ENCODE results near the gene CCDC144A.
"Not testable (repeated sequence)": the region's sequence is repeated elsewhere in the genome, so short reads cannot be mapped to it uniquely, and the experiment has no call there.

Gene CCDC144A

GRCh38 chr17:16751224-16751923 is 61.3 kb downstream of the CCDC144A start:
- DNase-seq = peak; percentile 0

- not testable (repeated sequence) for DNase-seq
These were observed 61.9 kb downstream of the CCDC144A start for GRCh38 chr17:16751924-16752287.

- DNase-seq = not testable (repeated sequence)
These were observed 67.5 kb downstream of the CCDC144A start for GRCh38 chr17:16757520-16757919.

- not testable (repeated sequence) for DNase-seq
These were observed 68.1 kb downstream of the CCDC144A start for GRCh38 chr17:16758177-16758576.

- not testable (repeated sequence) for DNase-seq
These were observed 78.5 kb downstream of the CCDC144A start for GRCh38 chr17:16768290-16769175.

- DNase-seq = not testable (repeated sequence)
These were observed 82.5 kb downstream of the CCDC144A start for GRCh38 chr17:16772394-16773145.

- not testable (repeated sequence) for DNase-seq
These were observed 83.1 kb downstream of the CCDC144A start for GRCh38 chr17:16773146-16773522.

GRCh38 chr17:16787851-16788250 is 97.8 kb downstream of the CCDC144A start:
- not testable (repeated sequence) for DNase-seq

GRCh38 chr17:16788889-16789536 is 99.0 kb downstream of the CCDC144A start:
- DNase-seq = not testable (repeated sequence)

- not testable (repeated sequence) for DNase-seq
These were observed 99.6 kb downstream of the CCDC144A start for GRCh38 chr17:16789622-16790021.

- DNase-seq = not testable (repeated sequence)
These were observed 100.4 kb downstream of the CCDC144A start for GRCh38 chr17:16790313-16790871.

GRCh38 chr17:16794215-16794614 is 104.2 kb downstream of the CCDC144A start:
- DNase-seq = not testable (repeated sequence)

- not testable (repeated sequence) for DNase-seq
These were observed 105.9 kb downstream of the CCDC144A start for GRCh38 chr17:16795894-16796293.

GRCh38 chr17:16804851-16805250 is 114.8 kb downstream of the CCDC144A start:
- DNase-seq = not testable (repeated sequence)

GRCh38 chr17:16806599-16806998 is 116.6 kb downstream of the CCDC144A start:
- DNase-seq = not testable (repeated sequence)

GRCh38 chr17:16807620-16808019 is 117.6 kb downstream of the CCDC144A start:
- DNase-seq = not testable (repeated sequence)

- DNase-seq = not testable (repeated sequence)
These were observed 120.2 kb downstream of the CCDC144A start for GRCh38 chr17:16810236-16810635.

- not testable (repeated sequence) for DNase-seq
These were observed 122.1 kb downstream of the CCDC144A start for GRCh38 chr17:16812126-16812525.

GRCh38 chr17:16814439-16814838 is 124.4 kb downstream of the CCDC144A start:
- DNase-seq = no peak

- no peak for DNase-seq
These were observed 127.2 kb downstream of the CCDC144A start for GRCh38 chr17:16817201-16817600.

GRCh38 chr17:16817940-16818339 is 127.9 kb downstream of the CCDC144A start:
- DNase-seq = not testable (repeated sequence)

GRCh38 chr17:16818340-16818739 is 128.3 kb downstream of the CCDC144A start:
- no peak for DNase-seq
